Tibial nerve (tissue), 3 donors: ENCODE data around the gene CEP20.

ENCODE experiments used
- CTCF ChIP-seq, 5 experiments: fragments of 200-600 bp in 3 of 5; fragments of 450-650 bp in 2 of 5; sonication (generic) in 3 of 5; IDR thresholded peaks; one replicate each; pipeline ENCODE4 v1.5.1; 2016 to 2019; ENCODE audit warnings: antibody characterized with exemption in 5 of 5, mild to moderate bottlenecking in 3 of 5, moderate library complexity in 2 of 5
- POLR2A ChIP-seq, 2 donors: fragments of 450-650 bp; IDR thresholded peaks; one replicate each; pipeline ENCODE4 v1.6.1; 2017; ENCODE audit warnings: antibody characterized with exemption in 2 of 2, mild to moderate bottlenecking in 2 of 2, moderate library complexity in 2 of 2

GRCh38 chr16:15870011-15870410 lies 18.4 kb downstream of the CEP20 start:
- TF ChIP-seq POLR2A (IDR thresholded peaks at IDR 0.05) (no peak), CTCF (IDR thresholded peaks at IDR 0.05) (no peak)
